A549 (cell line): ENCODE results near the gene CLGN. TPM values are rescaled to one million over a fixed set of nuclear protein-coding genes. Genes with fewer than 3 reads are reported as not detected.

Source experiments
- ATAC-seq, 2 experiments: fragments of 200-7000 bp in 1 of 2; fragments of >200 bp in 1 of 2; cut with Nextera tagmentation in 1 of 2; cut with Tn5 transposase in 1 of 2; 3 replicates each; pipeline versions ENCODE4 v1.8.0 to v1.9.1; 2018 to 2020; ENCODE audit warnings: mild to moderate bottlenecking in 1 of 2, moderate library complexity in 1 of 2
- CTCF ChIA-PET: fragments of 300-600 bp; sonication (Branson Sonifier 250); formaldehyde crosslinking; extraction: SDS; loops from one replicate; lab custom pipeline; 2021; ENCODE audit warnings: antibody characterized with exemption, inconsistent platforms; lab: Yijun Ruan, JAX
- POLR2A ChIA-PET: fragments of 350-600 bp; formaldehyde crosslinking; extraction: SDS; loops from one replicate; lab custom pipeline; 2021; ENCODE audit warnings: antibody characterized with exemption, inconsistent platforms; lab: Yijun Ruan, JAX
- DNase-seq, 2 experiments: peaks; one replicate each; pipeline versions ENCODE4 v3.0.0 to v3.0.0-alpha.2; 2011 to 2016; ENCODE audit warnings: low read depth in 1 of 2, low spot score in 1 of 2
- FAIRE-seq: peaks from 2 replicates; lab custom pipeline; 2011; peaks lifted over from hg19 to GRCh38; lab: Jason Lieb, UNC
- H3K27ac ChIP-seq, 2 experiments: fragments of >200 bp; sonication (Bioruptor Twin); formaldehyde crosslinking; 3 replicates each; pipeline ENCODE4 v1.5.1; 2016 to 2017
- H3K4me1 ChIP-seq: fragments of >200 bp; sonication (Bioruptor Twin); formaldehyde crosslinking; 3 replicates; pipeline ENCODE4 v1.6.1; 2016
- H3K4me2 ChIP-seq: fragments of >200 bp; sonication (Bioruptor Twin); formaldehyde crosslinking; 3 replicates; pipeline ENCODE4 v1.6.1; 2016
- H3K4me3 ChIP-seq: fragments of >200 bp; sonication (Bioruptor Twin); formaldehyde crosslinking; 3 replicates; pipeline ENCODE4 v1.5.1; 2016
- H3K9me3 ChIP-seq: fragments of >200 bp; sonication (Bioruptor Twin); formaldehyde crosslinking; 3 replicates; pipeline ENCODE4 v1.6.1; 2016
- BHLHE40 ChIP-seq: IDR thresholded peaks from 2 replicates; pipeline ENCODE4 v1.6.1; 2012; ENCODE audit warnings: low read depth, low read length, inconsistent platforms
- CBX8 ChIP-seq: fragments of 200-600 bp; sonication (generic); IDR thresholded peaks from 2 replicates; pipeline ENCODE4 v1.6.1; 2016
- CEBPB ChIP-seq, 2 experiments: fragments of >200 bp in 1 of 2; sonication (Bioruptor Twin) in 1 of 2; formaldehyde crosslinking in 1 of 2; IDR thresholded peaks; 2 replicates each; pipeline ENCODE4 v1.6.1; 2012 to 2016
- CHD4 ChIP-seq: fragments of 200-600 bp; sonication (generic); IDR thresholded peaks from 2 replicates; pipeline ENCODE4 v1.6.1; 2016; ENCODE audit warnings: antibody characterized with exemption, mild to moderate bottlenecking, borderline replicate concordance
- GATA3 ChIP-seq: IDR thresholded peaks from 2 replicates; pipeline ENCODE4 v1.6.1; 2012; ENCODE audit warnings: borderline replicate concordance
- HOXA7 ChIP-seq: fragments of 250-450 bp; sonication (Bioruptor Pico); IDR thresholded peaks from 2 replicates; pipeline ENCODE4 v1.5.0; 2020; ENCODE audit warnings: mild to moderate bottlenecking, moderate library complexity
- PHF8 ChIP-seq: fragments of 200-600 bp; sonication (generic); IDR thresholded peaks from 2 replicates; pipeline ENCODE4 v1.6.1; 2016; ENCODE audit warnings: low read depth, mild to moderate bottlenecking, antibody characterized with exemption, moderate library complexity, borderline replicate concordance
- POLR2A ChIP-seq: IDR thresholded peaks from 2 replicates; pipeline ENCODE4 v1.6.1; 2012; ENCODE audit warnings: mild to moderate bottlenecking, low read length
- RARB ChIP-seq: fragments of 250-450 bp; sonication (Bioruptor Pico); IDR thresholded peaks from 2 replicates; pipeline ENCODE4 v1.8.0; 2021; ENCODE audit warnings: mild to moderate bottlenecking, moderate library complexity
- SMC3 ChIP-seq: fragments of >200 bp; sonication (Bioruptor Twin); formaldehyde crosslinking; IDR thresholded peaks from 3 replicates; pipeline ENCODE4 v1.6.1; 2018; ENCODE audit warnings: inconsistent platforms
- SREBF2 ChIP-seq: fragments of 450-650 bp; IDR thresholded peaks from 2 replicates; pipeline ENCODE4 v1.6.1; 2014; ENCODE audit warnings: mild to moderate bottlenecking, moderate library complexity
- ZC3H11A ChIP-seq: fragments of 450-650 bp; IDR thresholded peaks from 2 replicates; pipeline ENCODE4 v1.6.1; 2014; ENCODE audit warnings: antibody characterized with exemption, mild to moderate bottlenecking
- ZFP36 ChIP-seq: fragments of 450-650 bp; IDR thresholded peaks from 2 replicates; pipeline ENCODE4 v1.6.1; 2014; ENCODE audit warnings: borderline replicate concordance; ENCODE audit not compliant: partially characterized antibody
- ZSCAN20 ChIP-seq: fragments of 250-450 bp; sonication (Bioruptor Pico); IDR thresholded peaks from 2 replicates; pipeline ENCODE4 v1.8.0; 2022; ENCODE audit warnings: mild to moderate bottlenecking, moderate library complexity
- WGBS: methylation state at CpG from one replicate; pipeline ENCODE4 v1.1.6; 2017; ENCODE audit errors: missing lambda C conversion rate; 5-methylcytosine and 5-hydroxymethylcytosine counted together
- polyA plus RNA-seq, 4 experiments: library from polyadenylated mRNA; depleted of rRNA in 3 of 4; stranded (reverse); fragments of >200 nt; fragmentation: RNase III in 1 of 4; extraction: RNeasy Plus Mini Kit Qiagen cat#74134 plus additional on column Dnase treatment in 1 of 4; gene quantifications; 2 replicates in 3 of 4; 3 replicates in 1 of 4; pipeline ENCODE4 v1.2.3, GENCODE V29; 2011 to 2017
- TF ChIP-seq, protein P1 (sequence below): fragments of 200-600 bp; sonication (generic); IDR thresholded peaks from 2 replicates; pipeline ENCODE4 v1.6.1; 2016; ENCODE audit warnings: antibody characterized with exemption, mild to moderate bottlenecking, moderate library complexity
- TF ChIP-seq, protein P2 (sequence below): IDR thresholded peaks from 2 replicates; pipeline ENCODE4 v1.6.1; 2012
- TF ChIP-seq, protein P3 (sequence below): fragments of >200 bp; sonication (Bioruptor Twin); formaldehyde crosslinking; IDR thresholded peaks from 2 replicates; pipeline ENCODE4 v1.6.1; 2016
- TF ChIP-seq, protein P4 (sequence below): fragments of 150-350 bp; IDR thresholded peaks from 2 replicates; pipeline ENCODE4 v1.6.1; 2014; ENCODE audit warnings: low read depth, mild to moderate bottlenecking, low read length

The CLGN gene
- polyA plus RNA-seq, 2 of the 4 experiments (the other 2 are of a cell fraction): 8.4 to 30.9 TPM

DNA sequence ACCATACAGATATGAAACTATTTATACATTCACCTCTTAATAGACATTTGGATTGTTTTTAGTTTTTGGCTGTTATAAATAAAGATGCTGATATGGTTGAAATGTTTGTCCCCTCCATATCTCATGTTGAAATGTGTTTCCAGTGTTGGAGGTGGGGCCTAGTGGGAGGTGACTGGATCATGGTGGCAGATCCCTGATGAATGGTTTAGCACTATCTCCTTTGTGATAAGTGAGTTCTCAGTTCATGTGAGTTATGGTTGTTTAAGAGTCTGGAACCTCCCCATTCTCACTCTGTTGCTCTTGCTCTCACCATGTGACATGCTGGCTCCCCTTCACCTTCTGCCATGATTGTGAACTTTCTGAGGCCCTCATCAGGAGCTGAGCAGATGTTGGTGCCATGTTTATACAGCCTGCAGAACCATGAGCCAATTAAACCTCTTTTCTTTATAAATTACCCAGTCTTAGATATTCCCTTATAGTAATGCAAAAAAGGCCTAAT lies 12.2 kb upstream of the CLGN start:
- ATAC-seq (no peak), DNase-seq (no peak), FAIRE-seq (no peak)
- ChIA-PET CTCF (no interaction called here), POLR2A (no interaction called here)
- Histone ChIP-seq H3K27ac (no peak overlapping the region), H3K4me2 (no peak overlapping the region), H3K4me3 (no peak overlapping the region), H3K9me3 (no peaks in the 10 kb centered on the region), H3K4me1 (no peaks in the 10 kb centered on the region)
- TF ChIP-seq RARB (CRISPR knock-in tag) (no peak), CBX8 (no peak), ZFP36 (no peak), CHD4 (no peak), ZSCAN20 (no peak), GATA3 (no peak), POLR2A (no peak), HOXA7 (CRISPR knock-in tag) (no peak), SMC3 (no peak), SREBF2 (no peak)
- TF ChIP-seq, protein P1, sequence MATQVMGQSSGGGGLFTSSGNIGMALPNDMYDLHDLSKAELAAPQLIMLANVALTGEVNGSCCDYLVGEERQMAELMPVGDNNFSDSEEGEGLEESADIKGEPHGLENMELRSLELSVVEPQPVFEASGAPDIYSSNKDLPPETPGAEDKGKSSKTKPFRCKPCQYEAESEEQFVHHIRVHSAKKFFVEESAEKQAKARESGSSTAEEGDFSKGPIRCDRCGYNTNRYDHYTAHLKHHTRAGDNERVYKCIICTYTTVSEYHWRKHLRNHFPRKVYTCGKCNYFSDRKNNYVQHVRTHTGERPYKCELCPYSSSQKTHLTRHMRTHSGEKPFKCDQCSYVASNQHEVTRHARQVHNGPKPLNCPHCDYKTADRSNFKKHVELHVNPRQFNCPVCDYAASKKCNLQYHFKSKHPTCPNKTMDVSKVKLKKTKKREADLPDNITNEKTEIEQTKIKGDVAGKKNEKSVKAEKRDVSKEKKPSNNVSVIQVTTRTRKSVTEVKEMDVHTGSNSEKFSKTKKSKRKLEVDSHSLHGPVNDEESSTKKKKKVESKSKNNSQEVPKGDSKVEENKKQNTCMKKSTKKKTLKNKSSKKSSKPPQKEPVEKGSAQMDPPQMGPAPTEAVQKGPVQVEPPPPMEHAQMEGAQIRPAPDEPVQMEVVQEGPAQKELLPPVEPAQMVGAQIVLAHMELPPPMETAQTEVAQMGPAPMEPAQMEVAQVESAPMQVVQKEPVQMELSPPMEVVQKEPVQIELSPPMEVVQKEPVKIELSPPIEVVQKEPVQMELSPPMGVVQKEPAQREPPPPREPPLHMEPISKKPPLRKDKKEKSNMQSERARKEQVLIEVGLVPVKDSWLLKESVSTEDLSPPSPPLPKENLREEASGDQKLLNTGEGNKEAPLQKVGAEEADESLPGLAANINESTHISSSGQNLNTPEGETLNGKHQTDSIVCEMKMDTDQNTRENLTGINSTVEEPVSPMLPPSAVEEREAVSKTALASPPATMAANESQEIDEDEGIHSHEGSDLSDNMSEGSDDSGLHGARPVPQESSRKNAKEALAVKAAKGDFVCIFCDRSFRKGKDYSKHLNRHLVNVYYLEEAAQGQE: no peak
- TF ChIP-seq, protein P2, sequence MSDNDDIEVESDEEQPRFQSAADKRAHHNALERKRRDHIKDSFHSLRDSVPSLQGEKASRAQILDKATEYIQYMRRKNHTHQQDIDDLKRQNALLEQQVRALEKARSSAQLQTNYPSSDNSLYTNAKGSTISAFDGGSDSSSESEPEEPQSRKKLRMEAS: no peak

DNA sequence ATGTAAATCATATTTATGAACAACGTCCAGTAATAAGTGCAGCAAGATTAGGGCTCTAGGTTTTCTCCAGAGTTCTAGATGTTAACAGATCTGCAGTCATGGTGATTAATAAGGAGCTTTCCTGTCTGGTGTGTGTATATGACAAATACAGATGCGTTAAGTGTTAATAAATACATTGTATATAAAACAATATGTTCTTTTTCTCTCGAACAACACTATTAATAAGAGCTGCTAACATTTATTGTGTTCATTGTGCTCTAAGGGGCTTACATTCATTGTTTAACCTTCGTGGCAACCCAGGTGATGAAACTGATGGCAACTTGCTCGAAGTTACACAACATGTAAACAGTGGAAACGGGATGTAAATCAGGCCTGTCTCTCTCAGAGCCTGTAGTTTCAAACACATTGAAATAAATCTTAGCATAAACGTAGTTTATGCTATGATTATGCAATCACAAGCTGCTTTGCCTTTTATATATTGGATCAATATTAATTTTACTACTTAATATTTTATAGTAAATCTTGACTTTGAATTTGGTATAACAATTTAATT lies 547 bp upstream of the CLGN start:
- peak overlapping the region; percentile 82 to 89 for H3K27ac ChIP-seq
- peak in 1 of 2 experiments; percentile 42 for DNase-seq
- TF ChIP-seq ZC3H11A: no peak
- TF ChIP-seq, protein P3, sequence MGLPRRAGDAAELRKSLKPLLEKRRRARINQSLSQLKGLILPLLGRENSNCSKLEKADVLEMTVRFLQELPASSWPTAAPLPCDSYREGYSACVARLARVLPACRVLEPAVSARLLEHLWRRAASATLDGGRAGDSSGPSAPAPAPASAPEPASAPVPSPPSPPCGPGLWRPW: peak; percentile 61; the same call in 1 of the 2 replicates
- peak in 1 of 2 experiments; percentile 78; a peak in 2 of 4 replicates for TF ChIP-seq CEBPB (IDR thresholded peaks at IDR 0.05)
- TF ChIP-seq, all 56 proteins: peak for 2
- WGBS: 24% methylated on average over 7 of the region's 7 CpGs
- H3K9me3 ChIP-seq: no peaks in the 10 kb centered on the region
- peaks cover 9% of the 10 kb centered on the region; the same call in 2 of the 3 replicates for H3K4me1 ChIP-seq
- FAIRE-seq (no peak), ATAC-seq (peak in 1 of 2 experiments; percentile 39; a peak in 1 of 6 replicates)
- H3K4me3 ChIP-seq: peak overlapping the region; percentile 80
- ChIA-PET CTCF (interaction anchor here (0.8 to 2.7 kb wide), 16 partner anchors 9 to 772 kb away, joined by 3 to 13 read pairs (median 3); partner anchors contain the start of gene ELMOD2), POLR2A (interaction anchor here (0.6 to 2.1 kb wide), 3 partner anchors 24 to 224 kb away, joined by 3 to 13 read pairs (median 8); partner anchors contain the start of gene SCOC)
- H3K4me2 ChIP-seq: peak overlapping the region; percentile 84

DNA sequence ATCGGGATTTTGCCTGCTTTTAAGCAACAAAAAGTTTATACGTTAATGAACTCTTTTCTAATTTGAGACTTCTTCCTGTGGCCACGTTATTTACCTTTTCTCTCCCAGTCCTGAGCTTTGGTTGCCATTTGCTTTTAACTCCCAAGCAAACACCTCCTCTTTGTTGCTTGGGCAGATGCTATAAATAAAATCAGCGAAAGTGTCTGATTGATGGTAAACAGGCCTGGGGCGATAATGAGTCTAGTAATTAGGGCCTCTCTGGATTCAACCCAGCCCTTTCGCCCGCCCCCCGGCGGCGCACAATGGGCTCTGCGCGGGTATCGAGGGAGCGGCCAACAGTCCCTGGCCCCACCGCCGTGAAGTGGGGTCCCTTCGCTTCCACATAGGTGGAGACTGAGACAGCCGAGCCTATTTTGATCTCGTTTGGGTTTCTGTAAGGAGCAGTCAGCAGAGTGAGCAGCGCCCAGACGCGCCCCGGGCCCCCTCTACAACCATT lies 790 bp downstream of the CLGN start:
- CTCF ChIA-PET: interaction anchor here (0.6 to 2.7 kb wide), 14 partner anchors 16 to 424 kb away, joined by 3 to 13 read pairs (median 4); partner anchors contain the start of gene ELMOD2
- 50% methylated on average over 5 of the region's 23 CpGs for WGBS
- Histone ChIP-seq H3K4me3 (peak overlapping the region; percentile 80), H3K4me2 (peak overlapping the region; percentile 84)
- TF ChIP-seq PHF8 (no peak), BHLHE40 (no peak)
- TF ChIP-seq, protein P4, sequence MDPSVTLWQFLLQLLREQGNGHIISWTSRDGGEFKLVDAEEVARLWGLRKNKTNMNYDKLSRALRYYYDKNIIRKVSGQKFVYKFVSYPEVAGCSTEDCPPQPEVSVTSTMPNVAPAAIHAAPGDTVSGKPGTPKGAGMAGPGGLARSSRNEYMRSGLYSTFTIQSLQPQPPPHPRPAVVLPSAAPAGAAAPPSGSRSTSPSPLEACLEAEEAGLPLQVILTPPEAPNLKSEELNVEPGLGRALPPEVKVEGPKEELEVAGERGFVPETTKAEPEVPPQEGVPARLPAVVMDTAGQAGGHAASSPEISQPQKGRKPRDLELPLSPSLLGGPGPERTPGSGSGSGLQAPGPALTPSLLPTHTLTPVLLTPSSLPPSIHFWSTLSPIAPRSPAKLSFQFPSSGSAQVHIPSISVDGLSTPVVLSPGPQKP: no peak
- TF ChIP-seq, all 56 proteins: peak for 0
- no peaks in the 10 kb centered on the region for H3K9me3 ChIP-seq
- POLR2A ChIA-PET: interaction anchor here (0.6 to 2.1 kb wide), 2 partner anchors 53 to 97 kb away, joined by 3 to 13 read pairs; partner anchors contain the start of genes ELMOD2 and SCOC
- no peak for FAIRE-seq
- peak in 1 of 2 experiments; percentile 13 for DNase-seq
- peak; percentile 42 to 69 for ATAC-seq
- peaks cover 9% of the 10 kb centered on the region; the same call in 2 of the 3 replicates for H3K4me1 ChIP-seq
- peak overlapping the region; percentile 82 to 89 for H3K27ac ChIP-seq
